GM18870 (cell line): Measurements from ENCODE around the gene ZNF407.

ENCODE experiments used
- ATAC-seq: cut with Tn5 transposase; IDR thresholded peaks from one replicate; pipeline ENCODE4 v1.9.1; 2021; ENCODE audit warnings: moderate library complexity; ENCODE audit not compliant: unreplicated experiment

Gene ZNF407

GRCh38 chr18:74914648-74915047 lies 317.0 kb downstream of the ZNF407 start:
- ATAC-seq: no peak

GRCh38 chr18:74916773-74917393 lies 319.2 kb downstream of the ZNF407 start:
- ATAC-seq: no peak

- no peak for ATAC-seq
These were observed 320.7 kb downstream of the ZNF407 start for GRCh38 chr18:74918276-74918790.

GRCh38 chr18:74921057-74921820 lies 323.6 kb downstream of the ZNF407 start:
- no peak for ATAC-seq

- no peak for ATAC-seq
These were observed 328.4 kb downstream of the ZNF407 start for GRCh38 chr18:74926051-74926450.

GRCh38 chr18:74928194-74928968 lies 330.7 kb downstream of the ZNF407 start:
- ATAC-seq: no peak

GRCh38 chr18:74929110-74929509 lies 331.4 kb downstream of the ZNF407 start:
- no peak for ATAC-seq

- no peak for ATAC-seq
These were observed 332.9 kb downstream of the ZNF407 start for GRCh38 chr18:74930616-74931015.

GRCh38 chr18:74933930-74934329 lies 336.3 kb downstream of the ZNF407 start:
- ATAC-seq: no peak

- no peak for ATAC-seq
These were observed 337.8 kb downstream of the ZNF407 start for GRCh38 chr18:74935434-74935833.

- ATAC-seq: no peak
These were observed 338.7 kb downstream of the ZNF407 start for GRCh38 chr18:74936343-74936742.

- ATAC-seq: no peak
These were observed 339.6 kb downstream of the ZNF407 start for GRCh38 chr18:74937291-74937690.

GRCh38 chr18:74940856-74941255 lies 343.2 kb downstream of the ZNF407 start:
- no peak for ATAC-seq

GRCh38 chr18:74942319-74942910 lies 344.7 kb downstream of the ZNF407 start:
- peak; percentile 85 for ATAC-seq

- ATAC-seq: no peak
These were observed 347.0 kb downstream of the ZNF407 start for GRCh38 chr18:74944676-74945075.

GRCh38 chr18:74945774-74946545 lies 348.3 kb downstream of the ZNF407 start:
- no peak for ATAC-seq

- no peak for ATAC-seq
These were observed 349.1 kb downstream of the ZNF407 start for GRCh38 chr18:74946646-74947375.

GRCh38 chr18:74947417-74947816 lies 349.7 kb downstream of the ZNF407 start:
- no peak for ATAC-seq

- no peak for ATAC-seq
These were observed 350.2 kb downstream of the ZNF407 start for GRCh38 chr18:74947875-74948274.

- ATAC-seq: no peak
These were observed 351.9 kb downstream of the ZNF407 start for GRCh38 chr18:74949611-74950010.
